HG03575 (cell line): ENCODE measurements around the gene ZNF782.
"Not testable (repeated sequence)": the region's sequence is repeated elsewhere in the genome, so short reads cannot be mapped to it uniquely, and the experiment has no call there.

Source experiments
- ATAC-seq: cut with Tn5 transposase; IDR thresholded peaks from one replicate; pipeline ENCODE4 v1.9.1; 2021; ENCODE audit not compliant: unreplicated experiment, insufficient number of reproducible peaks, low FRiP score; ENCODE audit errors: extremely low read depth

ZNF782 gene

GRCh38 chr9:96856363-96857286 lies 2.3 kb upstream of the ZNF782 start:
- no peak for ATAC-seq

DNA sequence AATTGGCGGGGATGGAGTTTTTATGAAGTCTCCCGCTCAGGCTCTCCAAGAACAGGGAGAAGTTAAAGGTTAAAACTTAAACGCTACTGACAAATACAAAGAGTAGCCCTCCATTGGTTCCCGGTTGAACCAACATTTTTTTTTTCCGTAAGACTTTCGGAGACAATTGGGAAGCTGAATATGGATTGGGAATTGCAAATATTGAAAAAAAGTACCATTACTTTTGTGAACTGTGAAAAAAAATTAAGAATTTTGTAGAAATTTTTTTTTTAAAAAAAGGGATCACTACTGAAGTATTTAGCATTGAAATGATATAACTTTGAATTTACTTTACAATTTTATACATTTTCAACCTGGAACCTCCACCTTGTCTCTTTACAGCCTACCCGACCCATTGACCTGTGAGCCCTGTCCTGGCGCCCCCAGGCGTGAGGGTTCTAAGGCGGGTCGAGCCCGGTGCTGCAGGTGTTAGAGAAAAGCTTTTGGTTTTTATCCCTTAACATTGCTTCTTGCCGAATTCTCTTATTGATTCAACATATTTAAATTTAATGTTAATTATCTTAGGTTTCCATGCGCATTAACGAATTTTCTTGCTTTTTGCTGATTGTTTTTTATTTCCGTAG lies 448 bp upstream of the ZNF782 start:
- no peak for ATAC-seq

GRCh38 chr9:96852676-96853075 lies 1.6 kb downstream of the ZNF782 start:
- ATAC-seq: no peak

GRCh38 chr9:96844040-96844439 lies 10.3 kb downstream of the ZNF782 start:
- no peak for ATAC-seq

GRCh38 chr9:96818533-96818932 lies 35.8 kb downstream of the ZNF782 start:
- no peak for ATAC-seq

DNA sequence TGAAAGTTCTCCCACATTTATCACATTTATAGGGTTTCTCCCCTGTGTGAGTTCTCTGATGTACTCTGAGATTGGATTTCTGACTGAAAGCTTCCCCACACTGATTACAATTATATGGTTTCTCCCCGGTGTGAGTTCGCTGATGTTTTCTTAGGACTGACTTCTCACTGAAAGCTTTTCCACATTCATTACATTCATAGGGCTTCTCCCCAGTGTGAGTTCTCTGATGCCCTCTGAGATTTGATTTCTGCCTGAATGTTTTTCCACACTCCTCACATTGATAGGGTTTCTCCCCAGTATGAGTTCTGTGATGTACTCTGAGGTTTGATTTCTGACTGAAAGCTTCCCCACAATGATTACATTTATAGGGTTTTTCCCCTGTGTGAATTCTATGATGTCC lies 36.3 kb downstream of the ZNF782 start:
- no peak for ATAC-seq

GRCh38 chr9:96813607-96814006 lies 40.7 kb downstream of the ZNF782 start:
- ATAC-seq: no peak

DNA sequence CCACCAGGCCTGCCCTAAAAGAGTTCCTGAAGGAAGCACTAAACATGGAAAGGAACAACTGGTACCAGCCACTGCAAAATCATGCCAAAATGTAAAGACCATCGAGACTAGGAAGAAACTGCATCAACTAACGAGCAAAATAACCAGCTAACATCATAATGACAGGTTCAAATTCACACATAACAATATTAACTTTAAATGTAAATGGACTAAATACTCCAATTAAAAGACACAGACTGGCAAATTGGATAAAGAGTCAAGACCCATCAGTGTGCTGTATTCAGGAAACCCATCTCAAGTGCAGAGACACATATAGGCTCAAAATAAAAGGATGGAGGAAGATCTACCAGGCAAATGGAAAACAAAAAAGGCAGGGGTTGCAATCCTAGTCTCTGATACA lies 55.4 kb downstream of the ZNF782 start:
- ATAC-seq: not testable (repeated sequence)

- no peak for ATAC-seq
These were observed 70.3 kb downstream of the ZNF782 start for GRCh38 chr9:96784021-96784420.

DNA sequence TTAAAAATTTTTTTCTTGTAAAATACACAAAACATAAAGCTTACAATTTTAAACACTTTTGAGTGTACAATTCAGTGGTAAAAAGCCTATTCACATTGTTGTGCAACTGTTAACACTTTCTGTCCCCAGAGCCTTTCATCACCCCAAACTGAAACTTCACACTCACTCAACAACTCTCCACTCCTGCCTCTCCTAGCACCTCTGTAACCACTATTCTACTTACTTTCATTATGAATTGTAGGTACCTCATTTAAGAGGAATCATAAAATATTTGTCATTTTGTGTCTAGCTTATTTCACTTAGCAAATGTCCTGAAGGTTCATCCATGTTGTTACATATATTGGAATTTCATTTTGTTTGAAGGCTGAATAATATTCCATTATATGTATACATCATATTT lies 72.1 kb downstream of the ZNF782 start:
- no peak for ATAC-seq

DNA sequence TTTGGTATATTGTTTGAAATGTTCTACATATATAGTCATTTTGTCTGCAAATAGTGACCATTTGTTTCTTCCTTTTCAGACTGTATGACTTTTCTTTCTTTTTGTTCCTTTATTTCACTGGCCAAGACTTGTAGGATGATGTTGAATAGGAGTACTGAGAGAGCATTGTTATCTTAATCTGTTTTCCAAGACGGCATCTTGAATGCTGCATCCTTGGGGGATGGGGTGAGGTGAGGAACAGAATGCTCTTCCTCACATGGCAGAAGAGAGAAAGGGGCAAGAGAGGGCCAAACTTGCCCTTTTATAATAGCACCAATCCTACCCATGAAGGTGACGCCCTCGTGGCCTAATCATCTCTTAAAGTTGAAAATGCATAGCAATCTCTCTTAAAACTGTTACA lies 72.8 kb downstream of the ZNF782 start:
- no peak for ATAC-seq

DNA sequence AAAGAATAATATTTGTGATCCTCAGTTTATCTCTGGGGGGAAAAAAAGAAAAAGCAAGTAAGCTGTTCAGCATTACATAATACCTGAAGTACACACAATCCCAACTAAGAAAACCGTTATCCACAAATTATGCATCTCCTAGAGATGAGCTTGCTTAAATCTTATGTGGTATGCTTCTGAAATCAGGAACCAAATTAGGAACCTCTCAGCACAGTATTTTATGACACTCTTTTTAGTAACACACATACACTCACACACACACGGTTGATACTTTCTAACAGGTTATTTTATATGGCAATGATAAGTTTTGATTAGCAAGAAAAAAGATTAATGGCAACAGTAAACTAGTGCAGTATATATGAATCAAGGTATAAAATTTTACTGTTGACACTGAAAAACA lies 75.2 kb downstream of the ZNF782 start:
- ATAC-seq: no peak

DNA sequence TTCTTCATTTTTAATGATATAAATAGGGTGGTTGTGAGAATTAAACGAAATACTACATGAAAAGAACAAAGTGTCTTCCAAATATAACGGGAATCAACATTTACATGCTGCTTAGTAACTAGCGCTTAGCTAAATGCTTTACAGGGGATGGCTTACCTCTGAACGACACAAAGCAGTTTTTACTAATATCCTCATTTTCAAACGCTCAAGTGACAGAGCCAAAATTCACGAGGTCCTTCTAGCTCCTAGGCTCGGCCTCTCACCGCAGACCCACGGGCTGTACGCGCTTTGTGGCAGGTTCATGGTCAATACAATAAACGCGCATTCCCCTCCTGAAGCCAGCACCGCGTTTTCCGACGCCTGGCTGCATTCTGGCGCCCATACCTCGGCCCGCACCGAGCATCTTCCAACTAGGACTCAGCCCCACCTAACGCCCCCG lies 76.9 kb downstream of the ZNF782 start:
- peak; percentile 14 for ATAC-seq

GRCh38 chr9:96771124-96771523 lies 83.2 kb downstream of the ZNF782 start:
- ATAC-seq: no peak

DNA sequence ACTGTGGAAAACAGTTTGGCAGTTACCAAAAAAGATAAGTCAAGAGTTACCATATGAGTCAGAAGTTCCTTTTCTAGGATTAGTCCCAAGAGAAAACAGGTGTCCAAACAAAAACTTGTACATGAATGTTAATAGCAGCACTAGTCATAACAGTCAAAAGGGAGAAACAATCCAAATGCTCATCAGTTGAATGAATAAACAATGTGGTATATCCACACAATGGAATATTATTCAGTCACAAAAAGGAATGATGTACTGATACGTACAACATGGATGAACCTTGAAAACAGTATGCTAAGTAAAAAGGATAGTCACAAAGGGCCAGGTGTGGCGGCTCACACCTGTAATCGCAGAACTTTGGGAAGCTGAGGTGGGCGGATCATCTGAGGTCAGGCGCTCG lies 84.3 kb downstream of the ZNF782 start:
- ATAC-seq: no peak
